H9 (cell line): ENCODE data around the gene TAF8. TPM values are rescaled to one million over a fixed set of nuclear protein-coding genes. Genes with fewer than 3 reads are reported as not detected.

Experiments
- DNase-seq: peaks from one replicate; pipeline ENCODE4 v3.0.0-alpha.2; 2017
- H2AFZ ChIP-seq: one replicate; pipeline ENCODE4 v1.6.1; 2013; ENCODE audit warnings: mild to moderate bottlenecking, low read length, control low read depth, moderate library complexity
- H2AK5ac ChIP-seq: 2 replicates; pipeline ENCODE4 v1.6.1; 2013; ENCODE audit warnings: low read length, control low read depth, mixed read lengths; ENCODE audit not compliant: insufficient read length
- H2BK120ac ChIP-seq: one replicate; pipeline ENCODE4 v1.6.1; 2013; ENCODE audit warnings: low read depth, mild to moderate bottlenecking, low read length, control low read depth, inconsistent platforms; ENCODE audit not compliant: poor library complexity, severe bottlenecking
- H2BK12ac ChIP-seq: 2 replicates; pipeline ENCODE4 v1.6.1; 2013; ENCODE audit warnings: low read length, control low read depth, mixed read lengths, low read depth; ENCODE audit not compliant: insufficient read length
- H2BK15ac ChIP-seq: 2 replicates; pipeline ENCODE4 v1.6.1; 2013; ENCODE audit warnings: low read depth, low read length, control low read depth
- H2BK20ac ChIP-seq: one replicate; pipeline ENCODE4 v1.6.1; 2013; ENCODE audit warnings: low read depth, mild to moderate bottlenecking, low read length, control low read depth, inconsistent platforms; ENCODE audit not compliant: poor library complexity, severe bottlenecking
- H2BK5ac ChIP-seq: 2 replicates; pipeline ENCODE4 v1.6.1; 2013; ENCODE audit warnings: low read length, control low read depth, mixed read lengths; ENCODE audit not compliant: insufficient read length
- H3K14ac ChIP-seq: 2 replicates; pipeline ENCODE4 v1.6.1; 2013; ENCODE audit warnings: low read length, control low read depth; ENCODE audit not compliant: insufficient read depth
- H3K18ac ChIP-seq: 2 replicates; pipeline ENCODE4 v1.6.1; 2013; ENCODE audit warnings: low read depth, mild to moderate bottlenecking, mixed read lengths, low read length, control low read depth; ENCODE audit not compliant: insufficient read length
- H3K23ac ChIP-seq: 2 replicates; pipeline ENCODE4 v1.6.1; 2013; ENCODE audit warnings: low read length, control low read depth, mixed read lengths, low read depth; ENCODE audit not compliant: insufficient read length
- H3K23me2 ChIP-seq: 2 replicates; pipeline ENCODE4 v1.6.1; 2013; ENCODE audit warnings: low read depth, mild to moderate bottlenecking, mixed read lengths, low read length, control low read depth; ENCODE audit not compliant: insufficient read length, poor library complexity, severe bottlenecking
- H3K27ac ChIP-seq: 2 replicates; pipeline ENCODE4 v1.5.1; 2013; ENCODE audit warnings: low read length, control low read depth, mixed read lengths, low read depth; ENCODE audit not compliant: insufficient read length
- H3K27me3 ChIP-seq: 2 replicates; pipeline ENCODE4 v1.6.1; 2013; ENCODE audit warnings: low read length, control low read depth, inconsistent platforms; ENCODE audit not compliant: insufficient read depth
- H3K4ac ChIP-seq: 2 replicates; pipeline ENCODE4 v1.6.1; 2013; ENCODE audit warnings: low read depth, mild to moderate bottlenecking, control low read depth, inconsistent platforms, low read length, moderate library complexity
- H3K4me1 ChIP-seq: 2 replicates; pipeline ENCODE4 v1.6.1; 2013; ENCODE audit warnings: low read length, control low read depth, inconsistent platforms; ENCODE audit not compliant: insufficient read depth
- H3K4me2 ChIP-seq: 2 replicates; pipeline ENCODE4 v1.6.1; 2013; ENCODE audit warnings: low read length, control low read depth, mixed read lengths; ENCODE audit not compliant: insufficient read length, insufficient read depth
- H3K56ac ChIP-seq: 2 replicates; pipeline ENCODE4 v1.6.1; 2013; ENCODE audit warnings: low read depth, mild to moderate bottlenecking, mixed read lengths, low read length, control low read depth; ENCODE audit not compliant: insufficient read length
- H3K79me1 ChIP-seq: 2 replicates; pipeline ENCODE4 v1.6.1; 2013; ENCODE audit warnings: low read depth, mild to moderate bottlenecking, moderate library complexity, low read length, control low read depth, inconsistent platforms; ENCODE audit not compliant: insufficient read depth, poor library complexity, severe bottlenecking
- H3K79me2 ChIP-seq: 2 replicates; pipeline ENCODE4 v1.6.1; 2013; ENCODE audit warnings: low read length, control low read depth, inconsistent platforms; ENCODE audit not compliant: insufficient read depth
- H3K9ac ChIP-seq: 2 replicates; pipeline ENCODE4 v1.6.1; 2013; ENCODE audit warnings: low read length, control low read depth, mixed read lengths; ENCODE audit not compliant: insufficient read length; ENCODE audit errors: extremely low read depth
- H3K9me3 ChIP-seq: one replicate; pipeline ENCODE4 v1.6.1; 2013; ENCODE audit warnings: low read depth, low read length, inconsistent platforms; ENCODE audit not compliant: control insufficient read depth
- H3T11ph ChIP-seq: one replicate; pipeline ENCODE4 v1.6.1; 2013; ENCODE audit warnings: mild to moderate bottlenecking, low read length, control low read depth, inconsistent platforms
- H4K20me1 ChIP-seq: one replicate; pipeline ENCODE4 v1.6.1; 2013; ENCODE audit not compliant: control insufficient read depth, insufficient read length, insufficient read depth
- H4K5ac ChIP-seq: 2 replicates; pipeline ENCODE4 v1.6.1; 2013; ENCODE audit warnings: low read depth, mild to moderate bottlenecking, mixed read lengths, low read length, control low read depth; ENCODE audit not compliant: insufficient read length
- H4K8ac ChIP-seq: replicated peaks from 2 replicates; pipeline ENCODE4 v1.6.1; 2013; ENCODE audit warnings: low read length, control low read depth, mixed read lengths, low read depth; ENCODE audit not compliant: insufficient read length
- H4K91ac ChIP-seq: 2 replicates; pipeline ENCODE4 v1.6.1; 2013; ENCODE audit warnings: low read depth, mild to moderate bottlenecking, moderate library complexity, mixed read lengths, low read length, control low read depth; ENCODE audit not compliant: insufficient read length
- H3K27ac Mint-ChIP-seq, 3 experiments: 2 replicates in 2 of 3; 3 replicates in 1 of 3; pipeline ENCODE4 v1.8.0; 2020 to 2021; ENCODE audit warnings: mixed read lengths in 3 of 3, mild to moderate bottlenecking in 1 of 3, moderate library complexity in 1 of 3
- H3K27me3 Mint-ChIP-seq: 2 replicates; pipeline ENCODE4 v1.8.0; 2021; ENCODE audit warnings: low read depth, mild to moderate bottlenecking, moderate library complexity, mixed read lengths
- H3K36me3 Mint-ChIP-seq, 3 experiments: 2 replicates in 2 of 3; 3 replicates in 1 of 3; pipeline ENCODE4 v1.8.0; 2020 to 2021; ENCODE audit warnings: low read depth in 3 of 3, mixed read lengths in 3 of 3; ENCODE audit not compliant: insufficient read depth in 1 of 3
- H3K4me1 Mint-ChIP-seq, 2 experiments: 2 replicates each; pipeline ENCODE4 v1.8.0; 2020; ENCODE audit warnings: mixed read lengths in 2 of 2
- H3K4me3 Mint-ChIP-seq, 2 experiments: 2 replicates in 1 of 2; 3 replicates in 1 of 2; pipeline ENCODE4 v1.8.0; 2020 to 2021; ENCODE audit warnings: mild to moderate bottlenecking in 2 of 2, mixed read lengths in 2 of 2, moderate library complexity in 1 of 2
- H3K9me3 Mint-ChIP-seq, 2 experiments: 2 replicates in 1 of 2; 3 replicates in 1 of 2; pipeline ENCODE4 v1.8.0; 2020; ENCODE audit warnings: mild to moderate bottlenecking in 2 of 2, mixed read lengths in 2 of 2, moderate library complexity in 1 of 2
- WGBS: extraction: QIAGEN DNeasy Blood & Tissue Kit; methylation state at CpG from one replicate; pipeline ENCODE4 v1.1.7; 2013; ENCODE audit warnings: missing lambda C conversion rate, low lambda C conversion rate, mixed read lengths; ENCODE audit not compliant: insufficient read length; ENCODE audit errors: extremely low coverage; 5-methylcytosine and 5-hydroxymethylcytosine counted together
- total RNA-seq: library from RNA; stranded (reverse); gene quantifications from 2 replicates; pipeline ENCODE4 v1.2.1, GENCODE V29; 2021
- TF ChIP-seq, protein P1 (sequence below): fragments of 200-600 bp; sonication (generic); conservative IDR thresholded peaks from 3 replicates; pipeline ENCODE4 v1.8.0; 2021; ENCODE audit warnings: antibody characterized with exemption, mild to moderate bottlenecking

Gene TAF8
- total RNA-seq, 1 experiment from 2014 or later: 30.4 TPM

DNA sequence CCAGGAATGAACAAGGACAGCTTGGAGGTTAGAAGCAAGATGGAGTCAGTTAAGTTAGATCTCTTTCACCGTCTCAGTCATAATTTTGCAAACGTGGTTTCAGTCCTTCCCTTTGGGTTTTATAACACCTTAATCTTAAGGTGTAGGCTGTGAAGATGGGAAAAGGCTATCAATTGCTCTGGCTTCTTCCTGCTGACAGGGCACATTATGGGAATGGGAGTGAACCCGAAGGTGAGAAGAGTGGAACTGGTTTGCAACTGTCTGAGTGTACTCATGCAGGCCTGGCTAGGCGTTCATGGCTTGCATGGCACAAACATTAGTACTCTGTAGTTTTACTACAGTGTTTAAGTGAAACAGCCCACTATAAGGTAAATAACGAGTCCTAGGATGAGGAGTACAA, 9.4 kb downstream of the TAF8 start:
- Mint-ChIP-seq H3K9me3 (peaks cover 0 to 3% of the 10 kb centered on the region in 2 experiments; a peak in 2 of 5 replicates), H3K27me3 (no peaks in the 10 kb centered on the region), H3K36me3 (peaks cover 64 to 91% (median 89%) of the 10 kb centered on the region in 3 experiments), H3K27ac (no peak overlapping the region), H3K4me3 (no peak overlapping the region), H3K4me1 (no peaks in the 10 kb centered on the region)
- Histone ChIP-seq H4K20me1 (no peaks in the 10 kb centered on the region), H3K4me2 (no peak overlapping the region), H4K8ac (no peak overlapping the region), H2AFZ (no peak overlapping the region), H3K56ac (no peak overlapping the region), H3K4ac (no peak overlapping the region), H2BK5ac (no peak overlapping the region), H2BK12ac (no peak overlapping the region), H4K5ac (no peak overlapping the region), H3K27ac (no peak overlapping the region), H3K79me1 (no peaks in the 10 kb centered on the region), H2BK120ac (no peak overlapping the region), H3K27me3 (no peaks in the 10 kb centered on the region), H3K79me2 (no peaks in the 10 kb centered on the region), H3K18ac (no peak overlapping the region), H3K9me3 (no peaks in the 10 kb centered on the region), H3K4me1 (no peaks in the 10 kb centered on the region), H2AK5ac (no peak overlapping the region), H2BK20ac (no peak overlapping the region), H3K23ac (no peak overlapping the region), H3K23me2 (no peaks in the 10 kb centered on the region), H3K14ac (no peak overlapping the region), H3K9ac (no peak overlapping the region), H2BK15ac (no peak overlapping the region), H3T11ph (no peak overlapping the region), H4K91ac (no peak overlapping the region)
- no peak for DNase-seq
- TF ChIP-seq, protein P1, sequence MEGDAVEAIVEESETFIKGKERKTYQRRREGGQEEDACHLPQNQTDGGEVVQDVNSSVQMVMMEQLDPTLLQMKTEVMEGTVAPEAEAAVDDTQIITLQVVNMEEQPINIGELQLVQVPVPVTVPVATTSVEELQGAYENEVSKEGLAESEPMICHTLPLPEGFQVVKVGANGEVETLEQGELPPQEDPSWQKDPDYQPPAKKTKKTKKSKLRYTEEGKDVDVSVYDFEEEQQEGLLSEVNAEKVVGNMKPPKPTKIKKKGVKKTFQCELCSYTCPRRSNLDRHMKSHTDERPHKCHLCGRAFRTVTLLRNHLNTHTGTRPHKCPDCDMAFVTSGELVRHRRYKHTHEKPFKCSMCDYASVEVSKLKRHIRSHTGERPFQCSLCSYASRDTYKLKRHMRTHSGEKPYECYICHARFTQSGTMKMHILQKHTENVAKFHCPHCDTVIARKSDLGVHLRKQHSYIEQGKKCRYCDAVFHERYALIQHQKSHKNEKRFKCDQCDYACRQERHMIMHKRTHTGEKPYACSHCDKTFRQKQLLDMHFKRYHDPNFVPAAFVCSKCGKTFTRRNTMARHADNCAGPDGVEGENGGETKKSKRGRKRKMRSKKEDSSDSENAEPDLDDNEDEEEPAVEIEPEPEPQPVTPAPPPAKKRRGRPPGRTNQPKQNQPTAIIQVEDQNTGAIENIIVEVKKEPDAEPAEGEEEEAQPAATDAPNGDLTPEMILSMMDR: no peak
- no CpG with 5 or more reads among the region's 5 CpGs for WGBS
